ENCODE results near the gene FXR2. TPM values are rescaled to one million over a fixed set of nuclear protein-coding genes. Genes with fewer than 3 reads are reported as not detected.

The FXR2 gene
- total and polyA plus RNA-seq, 2 experiments from 2014 or later: 10.9 to 24.4 TPM

GRCh38 chr17:7656958-7657609, 42.4 kb upstream of the FXR2 start:
- H3K36me3 Mint-ChIP-seq (ENCODE audit: low read depth): peaks cover 34% of the 10 kb centered on the region
- H3K9me3 Mint-ChIP-seq: peaks cover 2% of the 10 kb centered on the region; the same call in 2 of the 3 replicates
- Histone ChIP-seq H3K27me3 (ENCODE audit: insufficient read depth) (peaks cover 8% of the 10 kb centered on the region), H3F3A (replicated peaks; ENCODE audit: low read depth) (peaks cover 10% of the 10 kb centered on the region), H3K4me1 (ENCODE audit: insufficient read depth) (peaks cover 21% of the 10 kb centered on the region), H3K4me2 (peak overlapping the region; percentile 74), H3K79me2 (replicated peaks; ENCODE audit: insufficient read depth) (no peaks in the 10 kb centered on the region), H4K20me1 (replicated peaks; ENCODE audit: insufficient read depth) (no peaks in the 10 kb centered on the region), H3K9me2 (ENCODE audit: insufficient read depth) (no peaks in the 10 kb centered on the region; the same call in 1 of the 2 replicates), H2AFZ (no peak overlapping the region), H3K36me3 (ENCODE audit: insufficient read depth) (no peaks in the 10 kb centered on the region), H3K4me3 (peak overlapping the region; percentile 42), H3K27ac (ENCODE audit: low read depth) (peak overlapping the region; percentile 97)
- H3K27ac Mint-ChIP-seq: peak overlapping the region; percentile 95
- peaks cover 37% of the 10 kb centered on the region for H3K4me1 Mint-ChIP-seq
- TF ChIP-seq REST (IDR thresholded peaks at IDR 0.05; ENCODE audit: unreplicated experiment) (peak; percentile 18), POLR2AphosphoS5 (IDR thresholded peaks at IDR 0.05; ENCODE audit: low read depth) (peak; percentile 44; the same call in 1 of the 2 replicates), EZH2phosphoT487 (IDR thresholded peaks at IDR 0.05; ENCODE audit: unreplicated experiment) (no peak), CTCF (conservative IDR thresholded peaks at IDR 0.05; ENCODE audit: low read depth in 2 of 2) (peak; percentile 27 to 39; a peak in 3 of 4 replicates)
- peak; percentile 98 for DNase-seq (ENCODE audit: low spot score)
- H3K4me3 Mint-ChIP-seq: peak overlapping the region; percentile 62
- ATAC-seq: peak; percentile 91
- peaks cover 26% of the 10 kb centered on the region for H3K27me3 Mint-ChIP-seq (ENCODE audit: insufficient read depth, low read depth, poor library complexity)

GRCh38 chr17:7655541-7655840, 40.8 kb upstream of the FXR2 start:
- no peaks in the 10 kb centered on the region for H3K36me3 ChIP-seq (ENCODE audit: insufficient read depth)
- no peak overlapping the region for H3K4me3 Mint-ChIP-seq
- no peak overlapping the region for H3K4me2 ChIP-seq
- peaks cover 41% of the 10 kb centered on the region for H3K4me1 Mint-ChIP-seq
- H3K36me3 Mint-ChIP-seq (ENCODE audit: low read depth): peaks cover 34% of the 10 kb centered on the region
- H3K27ac Mint-ChIP-seq: 0 out of 2 replicates have a peak overlapping the region, but pooled peaks have one; percentile 95
- H3K9me3 Mint-ChIP-seq: peaks cover 2% of the 10 kb centered on the region; the same call in 2 of the 3 replicates
- peaks cover 20% of the 10 kb centered on the region for H3K27me3 ChIP-seq (ENCODE audit: insufficient read depth)
- H2AFZ ChIP-seq: no peak overlapping the region
- H3F3A ChIP-seq (replicated peaks; ENCODE audit: low read depth): peaks cover 10% of the 10 kb centered on the region
- H3K4me1 ChIP-seq (ENCODE audit: insufficient read depth): peaks cover 25% of the 10 kb centered on the region
- H3K27me3 Mint-ChIP-seq (ENCODE audit: insufficient read depth, low read depth, poor library complexity): peaks cover 29% of the 10 kb centered on the region
- ATAC-seq (no peak), DNase-seq (ENCODE audit: low spot score) (no peak)
- H3K9me2 ChIP-seq (ENCODE audit: insufficient read depth): no peaks in the 10 kb centered on the region; the same call in 1 of the 2 replicates
- no peak overlapping the region for H3K27ac ChIP-seq (ENCODE audit: low read depth)
- H3K4me3 ChIP-seq: no peak overlapping the region
- H3K79me2 ChIP-seq (replicated peaks; ENCODE audit: insufficient read depth): no peaks in the 10 kb centered on the region
- H4K20me1 ChIP-seq (replicated peaks; ENCODE audit: insufficient read depth): no peaks in the 10 kb centered on the region
- TF ChIP-seq EZH2phosphoT487 (IDR thresholded peaks at IDR 0.05; ENCODE audit: unreplicated experiment) (no peak), JUNB (IDR thresholded peaks at IDR 0.05; ENCODE audit: unreplicated experiment) (no peak), EZH2 (IDR thresholded peaks at IDR 0.05; ENCODE audit: low read depth, unreplicated experiment) (no peak), STAT1 (IDR thresholded peaks at IDR 0.05; ENCODE audit: unreplicated experiment) (no peak), CREB1 (CRISPR knock-in tag; IDR thresholded peaks at IDR 0.05; ENCODE audit: low read depth) (no peak), POLR2AphosphoS5 (IDR thresholded peaks at IDR 0.05; ENCODE audit: low read depth) (no peak), ZNF331 (CRISPR knock-in tag; IDR thresholded peaks at IDR 0.05; ENCODE audit: low read depth) (no peak), NANOG (IDR thresholded peaks at IDR 0.05; ENCODE audit: borderline replicate concordance) (no peak), CTCF (conservative IDR thresholded peaks at IDR 0.05; ENCODE audit: low read depth in 2 of 2) (no peak), REST (IDR thresholded peaks at IDR 0.05; ENCODE audit: unreplicated experiment) (no peak)
